CD4-positive, alpha-beta T cell treated with Interleukin-6 at 100 ng/mL for 8 hours (primary cell): ENCODE data around the gene NUDT13.
A peak's percentile ranks its signal among the peaks of the same experiment; 100 is the strongest.
"Not testable (repeated sequence)": the region's sequence is repeated elsewhere in the genome, so short reads cannot be mapped to it uniquely, and the experiment has no call there.

Experiments
- DNase-seq: peaks from one replicate; pipeline ENCODE4 v3.0.0-alpha.2; 2020; ENCODE audit warnings: mixed read lengths, low spot score

NUDT13 gene

DNA sequence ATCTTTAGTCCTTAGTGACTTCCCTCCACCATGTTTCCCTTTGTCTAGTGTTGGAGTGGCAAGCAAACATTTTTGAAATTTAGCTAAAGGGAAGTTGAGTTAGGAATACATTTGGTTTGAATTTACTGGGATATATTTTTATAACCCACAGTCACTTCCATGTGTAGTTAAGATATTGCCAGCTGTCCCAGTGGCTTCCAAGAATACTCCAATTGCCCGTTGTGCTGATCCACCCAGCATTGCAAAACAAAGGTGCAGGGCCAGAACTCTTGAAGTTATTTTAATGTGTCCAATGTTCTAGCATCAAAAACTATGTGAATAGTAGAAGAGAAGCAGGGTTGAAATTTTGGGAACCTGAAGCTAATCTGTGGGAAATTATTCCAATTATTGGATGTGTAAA is 11.1 kb upstream of the NUDT13 start:
- DNase-seq, result no peak

GRCh38 chr10:73106301-73106700 is 4.0 kb upstream of the NUDT13 start:
- DNase-seq, result no peak

DNA sequence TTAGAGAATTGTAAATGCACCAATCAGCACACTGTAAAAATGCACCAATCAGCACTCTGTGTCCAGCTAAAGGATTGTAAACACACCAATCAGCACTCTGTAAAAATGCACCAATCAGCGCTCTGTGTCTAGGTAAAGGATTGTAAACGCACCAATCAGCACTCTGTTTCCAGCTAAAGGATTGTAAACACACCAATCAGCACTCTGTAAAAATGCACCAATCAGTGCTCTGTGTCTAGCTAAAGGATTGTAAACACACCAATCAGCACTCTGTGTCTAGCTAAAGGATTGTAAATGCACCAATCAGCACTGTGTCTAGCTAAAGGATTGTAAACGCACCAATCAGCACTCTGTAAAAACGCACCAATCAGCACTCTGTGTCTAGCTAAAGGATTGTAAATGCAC is 1.0 kb upstream of the NUDT13 start:
- DNase-seq, result not testable (repeated sequence)

DNA sequence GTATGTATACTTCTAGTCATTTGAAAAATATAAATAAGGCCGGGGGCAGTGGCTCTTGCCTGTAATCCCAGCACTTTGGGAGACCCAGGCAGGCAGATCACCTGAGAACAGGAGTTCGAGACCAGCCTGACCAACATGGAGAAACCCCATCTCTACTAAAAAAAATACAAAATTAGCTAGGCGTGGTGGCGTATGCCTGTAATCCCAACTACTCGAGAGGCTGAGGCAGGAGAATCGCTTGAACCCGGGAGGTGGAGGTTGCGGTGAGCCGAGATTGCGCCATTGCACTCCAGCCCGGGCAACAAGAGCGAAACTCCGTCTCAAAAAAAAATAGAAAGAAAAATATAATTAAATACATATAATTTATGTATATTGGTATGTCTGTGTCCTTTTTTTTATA is 1.8 kb downstream of the NUDT13 start:
- not testable (repeated sequence) for DNase-seq

DNA sequence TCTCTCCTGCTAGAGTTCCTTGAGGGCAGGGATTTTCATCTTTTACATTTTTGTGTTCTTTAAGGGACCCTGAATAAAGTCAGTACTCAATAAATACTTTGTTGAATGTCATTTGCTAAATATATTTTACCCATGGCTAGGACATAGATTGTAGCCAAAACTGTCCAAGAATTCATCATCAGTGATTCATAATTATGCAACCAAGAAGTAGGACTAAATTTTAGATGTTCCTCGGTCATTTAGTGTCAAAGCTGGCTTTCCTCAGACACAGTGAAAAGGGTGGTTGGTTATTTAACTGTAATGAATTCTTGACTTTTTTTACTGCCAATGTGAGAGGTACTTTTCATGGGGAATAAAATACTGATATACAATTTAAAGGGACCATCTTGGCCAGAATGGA is 3.3 kb downstream of the NUDT13 start:
- DNase-seq, result no peak

GRCh38 chr10:73116017-73116416 is 5.8 kb downstream of the NUDT13 start:
- no peak for DNase-seq

GRCh38 chr10:73117976-73118743 is 7.9 kb downstream of the NUDT13 start:
- no peak for DNase-seq

DNA sequence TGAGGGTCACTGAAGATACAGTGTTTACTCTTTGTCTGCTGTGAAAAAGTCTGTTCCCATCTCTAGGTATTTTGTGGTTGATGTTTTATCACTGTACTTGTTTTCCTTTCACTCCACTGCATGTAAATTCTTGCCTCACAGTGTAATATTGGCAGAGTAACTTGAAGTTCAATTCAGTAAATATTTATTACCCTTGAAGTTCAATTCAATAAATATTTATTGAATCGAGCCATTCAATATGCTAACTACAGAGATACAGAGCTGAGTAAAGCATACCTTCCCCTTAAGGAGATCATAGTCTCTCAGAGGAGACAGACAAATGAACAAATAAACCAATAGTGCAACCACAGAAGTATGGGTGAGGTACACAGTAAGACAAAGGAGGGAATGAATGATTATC is 9.2 kb downstream of the NUDT13 start:
- no peak for DNase-seq

DNA sequence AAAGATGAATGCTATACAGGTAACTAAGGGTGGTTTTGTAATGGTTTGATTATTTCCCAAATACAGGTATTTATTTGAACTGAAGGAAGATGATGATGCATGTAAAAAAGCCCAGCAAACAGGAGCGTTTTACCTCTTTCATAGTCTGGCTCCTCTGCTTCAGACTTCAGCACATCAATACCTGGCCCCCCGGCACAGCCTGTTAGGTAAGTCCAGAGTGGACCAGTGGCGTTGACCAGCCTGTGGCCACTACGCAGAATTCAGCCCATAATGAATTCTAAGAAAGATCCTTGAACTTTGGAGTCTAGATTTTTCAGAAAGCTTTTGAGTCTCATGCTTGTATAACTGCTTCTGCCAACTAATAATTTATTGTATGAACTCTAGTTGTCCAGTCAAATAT is 9.7 kb downstream of the NUDT13 start:
- DNase-seq, result no peak

- DNase-seq, result no peak
Measured at GRCh38 chr10:73126343-73126742, 16.1 kb downstream of the NUDT13 start.

DNA sequence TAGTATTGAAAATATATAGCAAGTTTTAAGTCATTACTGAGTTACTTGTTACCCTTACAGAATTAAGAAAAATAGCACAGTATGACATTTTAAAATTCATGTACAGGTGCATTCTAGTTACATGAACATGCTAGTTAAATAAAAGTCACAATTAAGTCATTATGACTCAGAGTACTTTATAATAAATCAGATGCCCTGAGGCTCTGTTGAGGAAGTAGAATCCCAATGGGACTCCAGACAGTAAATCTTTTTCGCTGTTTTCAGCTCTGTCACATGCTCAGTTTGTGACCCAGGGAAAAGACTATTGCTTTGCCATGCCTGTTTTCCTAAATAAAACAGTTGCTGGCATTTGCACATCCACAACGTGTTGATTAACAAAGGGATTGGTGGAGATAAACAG is 21.0 kb downstream of the NUDT13 start:
- DNase-seq, result no peak

DNA sequence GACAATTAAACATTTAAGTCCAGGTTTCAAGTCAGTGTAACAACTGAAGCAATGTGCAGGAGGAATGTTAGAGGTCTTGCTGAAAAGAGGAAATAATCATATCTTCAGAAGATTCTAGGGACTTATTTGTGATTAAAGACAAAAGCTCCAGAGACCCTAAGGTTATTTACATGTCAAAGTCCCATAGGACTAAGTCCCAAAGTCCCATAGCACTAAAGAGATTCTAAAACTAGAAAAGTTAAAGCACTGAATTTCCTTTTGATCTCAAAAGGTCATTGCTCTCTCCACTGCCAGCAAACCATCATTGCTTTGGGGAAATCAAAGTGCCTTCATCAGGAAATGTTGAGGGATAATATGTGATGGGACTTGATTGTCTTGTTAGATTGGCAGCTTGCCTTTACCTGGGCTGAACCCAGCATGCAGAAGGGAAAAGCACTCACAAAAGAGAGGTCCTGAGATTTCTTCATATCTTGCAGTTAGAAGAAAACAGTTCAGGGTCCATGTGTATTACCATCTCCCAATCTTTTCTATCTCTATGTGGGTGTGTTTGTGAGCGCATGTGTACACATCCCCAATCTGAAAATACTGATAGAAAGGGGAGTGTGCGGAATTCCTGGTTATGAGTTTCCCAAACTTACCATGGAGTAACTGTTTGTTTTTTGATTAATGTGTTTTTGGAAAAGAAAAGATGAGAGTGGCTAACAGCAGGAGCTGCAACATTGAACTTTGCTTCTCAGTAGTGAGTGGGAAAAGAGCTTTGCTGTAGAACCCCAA is 21.8 kb downstream of the NUDT13 start:
- no peak for DNase-seq

- no peak for DNase-seq
Measured at GRCh38 chr10:73134727-73135126, 24.5 kb downstream of the NUDT13 start.

DNA sequence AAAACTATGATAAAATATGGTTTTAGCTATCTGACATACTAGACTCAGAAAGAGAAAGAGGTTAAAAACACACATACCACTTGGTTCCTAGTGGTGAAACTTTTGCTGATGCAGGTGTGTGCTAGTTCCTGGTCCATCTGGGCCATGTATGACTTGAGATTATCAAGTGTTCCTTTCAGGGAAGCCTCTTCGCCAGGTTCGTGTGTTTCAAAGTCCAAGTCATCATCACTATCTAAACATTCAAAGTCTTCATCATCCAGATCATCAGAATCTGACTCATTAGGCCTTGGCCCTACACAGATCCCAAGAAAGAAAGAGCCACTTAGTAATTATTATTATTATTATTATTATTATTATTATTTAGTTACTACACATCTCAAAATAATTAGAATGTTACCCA is 26.4 kb downstream of the NUDT13 start:
- no peak for DNase-seq

DNA sequence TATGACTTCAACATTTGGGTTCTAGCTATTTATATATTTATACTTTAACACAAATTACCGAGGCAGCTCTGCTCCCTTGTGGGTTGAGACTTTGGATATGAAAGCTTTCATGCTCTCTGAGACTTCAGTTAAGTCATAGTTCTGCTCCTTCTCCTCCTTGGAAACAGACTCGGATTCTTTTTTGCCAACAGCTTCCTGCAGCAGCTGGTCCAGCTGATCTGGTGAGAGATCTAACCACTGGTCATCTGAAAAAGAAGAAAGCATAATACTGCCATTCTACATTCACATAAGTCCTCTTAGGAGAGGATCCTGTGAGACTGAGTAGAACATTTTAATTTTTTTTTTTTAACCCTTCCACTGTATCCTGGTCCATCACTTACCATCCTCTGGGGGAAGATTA is 29.0 kb downstream of the NUDT13 start:
- DNase-seq, result no peak

DNA sequence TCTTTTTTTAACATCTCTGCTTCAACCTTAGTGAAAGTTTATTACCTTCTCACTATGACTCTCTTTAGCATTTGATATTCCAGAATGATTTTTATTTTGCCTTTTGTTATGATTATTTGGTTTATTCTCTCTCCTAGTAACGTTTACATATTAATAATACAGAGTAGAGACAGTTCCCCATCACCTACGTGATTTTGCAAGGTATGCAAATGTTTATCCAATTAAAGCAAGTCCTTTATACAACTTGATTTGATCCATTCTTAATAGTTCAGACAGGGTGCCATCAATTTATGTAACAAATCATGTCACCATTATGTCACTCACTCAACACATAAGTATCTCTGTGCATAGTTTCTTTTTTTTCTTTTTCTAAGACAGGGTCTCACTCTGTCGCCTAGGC is 31.3 kb downstream of the NUDT13 start:
- no peak for DNase-seq

DNA sequence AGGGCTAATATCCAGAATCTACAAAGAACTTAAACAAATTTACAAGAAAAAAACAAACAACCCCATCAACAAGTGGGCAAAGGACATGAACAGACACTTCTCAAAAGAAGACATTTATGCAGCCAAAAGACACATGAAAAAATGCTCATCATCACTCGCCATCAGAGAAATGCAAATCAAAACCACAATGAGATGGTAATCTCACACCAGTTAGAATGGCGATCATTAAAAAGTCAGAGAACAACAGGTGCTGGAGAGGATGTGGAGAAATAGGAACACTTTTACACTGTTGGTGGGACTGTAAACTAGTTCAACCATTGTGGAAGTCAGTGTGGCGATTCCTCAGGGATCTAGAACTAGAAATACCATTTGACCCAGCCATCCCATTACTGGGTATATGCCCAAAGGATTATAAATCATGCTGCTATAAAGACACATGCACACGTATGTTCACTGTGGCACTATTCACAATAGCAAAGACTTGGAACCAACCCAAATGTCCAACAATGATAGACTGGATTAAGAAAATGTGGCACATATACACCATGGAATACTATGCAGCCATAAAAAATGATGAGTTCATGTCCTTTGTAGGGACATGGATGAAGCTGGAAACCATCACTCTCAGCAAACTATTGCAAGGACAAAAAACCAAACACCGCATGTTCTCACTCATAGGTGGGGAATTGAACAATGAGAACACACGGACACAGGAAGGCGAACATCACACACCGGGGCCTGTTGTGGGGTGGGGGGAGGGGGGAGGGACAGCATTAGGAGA is 40.6 kb downstream of the NUDT13 start:
- DNase-seq, result not testable (repeated sequence)

DNA sequence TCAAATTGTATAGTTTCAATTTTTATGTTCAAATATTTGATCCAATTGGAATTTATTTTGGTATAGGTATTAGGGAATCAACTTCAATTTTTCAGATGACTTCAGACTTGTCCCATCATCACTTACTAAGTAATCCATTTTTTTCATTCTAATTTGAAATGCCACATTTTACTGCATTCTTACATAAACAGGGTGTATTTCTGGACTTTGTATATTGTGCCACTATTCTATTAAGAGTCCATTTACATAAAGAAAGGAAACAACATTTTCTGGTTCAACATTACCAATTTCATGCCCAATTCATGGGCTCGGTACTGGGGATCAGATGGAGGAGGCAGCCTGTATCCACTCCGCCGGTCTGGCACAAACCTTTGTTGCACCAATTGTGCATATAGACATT is 41.8 kb downstream of the NUDT13 start:
- DNase-seq, result no peak

DNA sequence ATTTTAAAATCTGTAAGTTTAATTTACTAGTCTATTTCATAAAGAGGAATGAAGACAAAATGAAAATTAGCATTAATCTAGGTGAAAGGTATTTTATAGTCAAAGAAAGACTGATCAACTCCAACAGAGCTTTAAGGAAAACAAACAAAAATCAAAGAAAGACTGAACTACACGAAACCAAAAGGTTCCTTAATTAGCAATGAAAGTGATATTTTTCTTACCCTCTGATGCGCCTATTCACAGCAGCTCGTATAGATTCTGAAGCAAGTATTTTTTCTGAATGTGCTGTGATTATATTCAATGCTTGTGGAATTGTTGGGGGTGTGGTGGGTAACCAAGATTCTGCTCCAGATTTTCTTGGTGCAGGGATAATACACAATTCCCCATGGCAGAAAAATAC is 45.8 kb downstream of the NUDT13 start:
- no peak for DNase-seq

GRCh38 chr10:73159038-73159648 is 48.9 kb downstream of the NUDT13 start:
- DNase-seq, result peak; percentile 55

GRCh38 chr10:73161079-73161478 is 50.8 kb downstream of the NUDT13 start:
- DNase-seq, result no peak

DNA sequence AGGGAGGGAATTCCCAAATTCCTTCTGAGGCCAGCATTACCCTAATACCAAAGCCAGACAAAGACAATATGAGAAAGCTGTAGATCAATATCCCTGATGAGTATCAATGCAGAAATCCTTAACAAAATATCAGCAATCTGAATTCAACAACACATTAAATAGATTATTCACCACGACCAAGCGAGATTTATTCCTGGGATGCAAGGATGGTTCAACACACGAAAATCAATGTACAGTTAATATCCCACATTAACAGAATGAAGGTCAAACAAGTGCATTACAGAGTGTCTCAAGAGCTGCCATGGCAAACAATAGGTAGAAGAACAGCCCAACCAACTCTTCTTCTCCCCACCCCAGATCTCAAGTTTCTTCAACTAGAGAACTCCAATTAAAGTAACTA is 51.4 kb downstream of the NUDT13 start:
- no peak for DNase-seq
